Activated CD8-positive, alpha-beta memory T cell treated with anti-CD3 and anti-CD28 coated beads for 48 hours (primary cell): ENCODE results near the gene PAX2.

Source experiments
- DNase-seq, 3 experiments: peaks; one replicate each; pipeline ENCODE4 v3.0.0-alpha.2; 2020; ENCODE audit warnings: low read depth in 2 of 3, low spot score in 2 of 3

PAX2 gene

GRCh38 chr10:100873827-100874326 is 128.5 kb downstream of the PAX2 start:
- no peak for DNase-seq

GRCh38 chr10:100874702-100875483 is 129.5 kb downstream of the PAX2 start:
- no peak for DNase-seq

DNA sequence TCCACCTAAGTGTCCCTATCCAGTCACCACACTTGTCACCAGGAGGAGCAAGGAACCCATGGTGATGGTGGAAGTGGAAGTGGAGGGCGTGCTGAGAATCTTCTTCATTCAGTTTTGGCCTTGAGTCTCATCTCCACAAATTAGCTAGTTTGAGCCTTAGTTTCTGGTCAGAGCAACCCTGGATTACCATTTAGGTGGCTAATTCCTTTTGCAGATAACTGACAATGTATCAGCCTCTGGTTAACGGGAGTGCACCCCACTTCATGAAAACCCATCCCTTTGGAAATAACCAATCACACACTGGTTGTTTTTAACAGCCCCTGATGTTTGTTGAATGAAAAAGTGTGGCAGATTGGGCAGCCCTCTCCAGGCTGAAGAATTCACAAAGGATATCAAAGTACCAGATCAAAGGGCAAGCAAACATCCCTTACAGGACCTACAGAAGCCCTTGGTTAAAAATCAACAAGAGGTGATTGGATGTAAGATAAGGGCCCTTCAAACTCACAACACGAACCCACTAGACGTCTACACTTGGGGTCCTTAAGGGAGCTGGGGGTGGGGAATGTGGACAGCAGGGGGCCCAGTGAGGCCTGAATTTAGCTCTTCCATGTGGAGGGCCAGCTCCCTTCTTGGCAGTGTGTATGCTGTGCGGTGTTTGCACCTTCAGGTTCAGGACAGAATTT is 130.2 kb downstream of the PAX2 start:
- no peak for DNase-seq

DNA sequence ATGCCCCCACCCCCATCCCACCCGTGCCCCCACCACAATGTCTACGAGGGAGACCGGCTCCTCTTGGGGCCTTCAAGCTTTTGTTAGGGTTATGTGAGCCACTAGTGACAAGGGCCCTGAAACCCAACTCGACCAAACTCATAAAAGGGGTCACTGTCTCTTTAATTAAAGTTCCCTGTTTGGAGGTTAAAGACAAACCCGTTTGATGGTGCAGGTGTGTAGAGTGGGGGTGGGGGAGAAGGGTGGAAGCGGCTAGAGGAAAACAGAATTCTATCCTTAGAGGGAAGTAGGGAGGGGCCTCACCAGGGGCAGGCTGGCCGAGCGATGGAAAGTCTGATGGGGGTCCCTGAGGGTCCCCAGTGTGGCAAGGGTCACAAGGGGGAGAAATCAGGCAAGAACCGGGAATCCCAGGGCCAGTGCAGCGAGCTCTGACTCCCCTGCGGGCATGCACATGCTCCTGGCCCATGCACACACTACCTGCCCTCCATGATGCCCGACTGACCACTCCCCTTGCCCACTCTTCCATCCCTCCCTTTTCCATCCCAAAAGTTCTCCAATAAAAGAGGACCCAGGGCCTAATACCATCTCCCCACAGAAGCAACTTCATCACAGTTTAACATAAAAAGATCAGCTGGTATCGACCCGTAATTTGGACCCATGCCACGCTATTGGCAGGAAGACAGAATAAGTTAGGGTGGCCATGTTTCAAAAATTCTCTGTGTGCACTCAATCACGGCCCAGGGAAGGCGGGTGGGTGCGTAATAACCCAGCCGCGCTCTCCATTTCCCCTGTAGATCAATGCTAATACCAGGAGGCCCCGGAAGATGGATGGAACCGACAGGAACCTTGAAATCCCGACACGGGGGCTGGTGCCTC is 131.4 kb downstream of the PAX2 start:
- no peak for DNase-seq

GRCh38 chr10:100877461-100877850 is 132.1 kb downstream of the PAX2 start:
- DNase-seq = no peak

GRCh38 chr10:100878291-100878910 is 133.0 kb downstream of the PAX2 start:
- DNase-seq = no peak
